Ovary (tissue), 3 donors: ENCODE data around the gene TMEM207.

Source experiments
- POLR2A ChIP-seq: fragments of 450-650 bp; IDR thresholded peaks from one replicate; pipeline ENCODE4 v1.6.1; 2017; ENCODE audit warnings: antibody characterized with exemption, mild to moderate bottlenecking, moderate library complexity
- TF ChIP-seq, protein P1 (sequence below), 3 donors: fragments of 450-650 bp in 2 of 3; fragments of 200-600 bp in 1 of 3; IDR thresholded peaks; one replicate each; pipeline versions ENCODE4 v1.5.1 to v1.8.0; 2016 to 2022; ENCODE audit warnings: antibody characterized with exemption in 3 of 3, mild to moderate bottlenecking in 1 of 3
- donor health status: DM: no; HTN: no; CAD: no.

DNA sequence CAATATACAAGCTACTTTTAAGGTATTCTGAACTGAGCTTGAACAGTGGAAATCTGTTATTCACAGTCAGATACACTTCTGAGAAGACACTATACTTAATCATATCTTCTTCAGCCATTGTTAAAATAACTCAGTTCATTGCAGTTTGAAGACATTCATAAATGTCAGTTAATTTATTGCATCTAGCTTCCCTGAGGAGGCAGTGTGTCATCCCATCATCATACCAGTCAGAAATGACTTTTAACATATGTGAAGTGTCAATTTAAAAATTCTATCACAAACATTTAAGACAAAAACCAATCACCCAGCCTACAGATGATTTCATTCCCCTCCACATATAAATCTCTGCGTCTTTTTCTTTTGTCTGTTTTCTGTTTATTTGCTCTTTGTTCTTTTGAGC, 7.5 kb downstream of the TMEM207 start:
- TF ChIP-seq, protein P1, sequence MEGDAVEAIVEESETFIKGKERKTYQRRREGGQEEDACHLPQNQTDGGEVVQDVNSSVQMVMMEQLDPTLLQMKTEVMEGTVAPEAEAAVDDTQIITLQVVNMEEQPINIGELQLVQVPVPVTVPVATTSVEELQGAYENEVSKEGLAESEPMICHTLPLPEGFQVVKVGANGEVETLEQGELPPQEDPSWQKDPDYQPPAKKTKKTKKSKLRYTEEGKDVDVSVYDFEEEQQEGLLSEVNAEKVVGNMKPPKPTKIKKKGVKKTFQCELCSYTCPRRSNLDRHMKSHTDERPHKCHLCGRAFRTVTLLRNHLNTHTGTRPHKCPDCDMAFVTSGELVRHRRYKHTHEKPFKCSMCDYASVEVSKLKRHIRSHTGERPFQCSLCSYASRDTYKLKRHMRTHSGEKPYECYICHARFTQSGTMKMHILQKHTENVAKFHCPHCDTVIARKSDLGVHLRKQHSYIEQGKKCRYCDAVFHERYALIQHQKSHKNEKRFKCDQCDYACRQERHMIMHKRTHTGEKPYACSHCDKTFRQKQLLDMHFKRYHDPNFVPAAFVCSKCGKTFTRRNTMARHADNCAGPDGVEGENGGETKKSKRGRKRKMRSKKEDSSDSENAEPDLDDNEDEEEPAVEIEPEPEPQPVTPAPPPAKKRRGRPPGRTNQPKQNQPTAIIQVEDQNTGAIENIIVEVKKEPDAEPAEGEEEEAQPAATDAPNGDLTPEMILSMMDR (IDR thresholded peaks at IDR 0.05): no peak
- TF ChIP-seq POLR2A: no peak
